Measurements from ENCODE around the gene S100A10.

Gene S100A10

GRCh38 chr1:151985768-151986167 is 7.9 kb downstream of the S100A10 start:
- no peak for DNase-seq

DNA sequence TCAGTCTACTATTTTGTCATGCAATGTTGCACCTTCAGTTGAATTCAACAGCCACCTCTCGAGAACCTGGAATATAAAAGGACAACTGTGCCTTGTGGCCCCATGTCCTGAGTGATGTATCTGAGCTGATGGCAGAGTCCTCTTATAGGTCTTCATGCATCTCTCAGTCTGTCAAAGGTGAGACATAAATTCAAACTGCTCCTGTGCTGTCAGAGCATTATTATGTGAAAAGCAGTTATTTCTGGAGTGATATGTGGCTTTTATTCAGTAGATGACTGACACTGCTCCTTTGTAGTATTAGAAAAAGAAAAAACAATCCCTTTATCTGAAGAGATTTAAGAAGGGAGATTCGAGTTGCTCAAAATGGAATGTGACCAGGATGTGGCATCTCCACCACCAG is 8.4 kb downstream of the S100A10 start:
- no peak for DNase-seq

GRCh38 chr1:151984313-151984956 is 9.2 kb downstream of the S100A10 start:
- DNase-seq = no peak

GRCh38 chr1:151982300-151983005 is 11.2 kb downstream of the S100A10 start:
- DNase-seq = no peak

- no peak for DNase-seq
Measured at GRCh38 chr1:151981178-151981525, 12.5 kb downstream of the S100A10 start.

- no peak for DNase-seq
Measured at GRCh38 chr1:151980287-151981177, 13.1 kb downstream of the S100A10 start.

DNA sequence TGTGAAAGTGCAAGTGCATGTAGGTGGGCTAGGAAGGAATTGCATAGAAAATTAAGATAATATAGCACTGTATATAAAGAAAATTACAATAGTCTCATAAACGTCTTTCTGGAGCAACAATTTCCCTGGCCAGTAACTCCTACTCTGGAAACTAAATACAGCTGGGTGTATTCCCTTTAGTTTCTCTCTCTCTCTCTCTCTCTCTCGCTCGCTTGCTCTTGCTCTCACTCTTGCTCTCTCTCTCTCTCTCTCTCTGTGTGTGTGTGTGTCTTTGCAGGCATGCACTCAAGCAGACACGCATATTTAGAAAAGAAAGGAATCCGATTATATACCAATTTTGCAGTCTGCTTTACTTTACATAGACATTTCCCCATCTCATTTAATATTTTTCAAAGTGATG is 14.7 kb downstream of the S100A10 start:
- no peak for DNase-seq

GRCh38 chr1:151977662-151978230 is 15.9 kb downstream of the S100A10 start:
- DNase-seq = no peak

DNA sequence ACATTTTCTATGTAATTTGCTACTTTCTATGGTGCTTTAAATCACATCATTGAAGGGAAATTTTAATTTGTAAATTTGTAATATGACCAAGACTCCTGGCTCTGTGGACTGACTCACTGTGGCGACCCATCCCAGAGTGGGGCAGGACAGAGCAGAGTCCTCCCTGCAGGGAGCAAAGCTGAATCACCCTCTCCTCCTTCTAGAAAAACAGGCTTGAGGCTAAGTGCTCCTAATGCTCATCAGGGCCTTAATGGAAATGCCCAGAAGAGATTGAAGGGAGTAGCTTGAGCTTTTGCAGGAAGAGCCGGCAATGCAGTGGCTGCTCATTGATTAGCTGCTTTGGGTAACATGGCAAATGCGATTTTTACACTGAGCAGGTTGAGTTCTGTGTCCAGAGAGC is 16.8 kb downstream of the S100A10 start:
- no peak for DNase-seq

DNA sequence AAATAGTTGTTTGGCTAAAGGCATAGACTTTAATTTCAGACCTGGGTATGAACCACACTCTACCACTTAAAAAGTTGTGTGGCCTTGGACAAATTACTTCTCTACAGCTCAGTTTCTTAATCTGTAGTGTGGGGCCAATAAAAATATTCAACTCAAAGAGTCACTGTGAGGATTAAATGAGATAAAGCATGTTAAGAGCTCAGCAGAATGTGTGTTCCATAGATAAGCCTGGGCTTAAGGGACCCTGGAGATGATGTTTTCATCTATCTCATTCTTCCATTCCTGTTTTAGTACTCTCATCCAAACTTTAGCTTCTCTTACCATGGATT is 17.7 kb downstream of the S100A10 start:
- no peak for DNase-seq

- DNase-seq = no peak
Measured at GRCh38 chr1:151975311-151976014, 18.2 kb downstream of the S100A10 start.

DNA sequence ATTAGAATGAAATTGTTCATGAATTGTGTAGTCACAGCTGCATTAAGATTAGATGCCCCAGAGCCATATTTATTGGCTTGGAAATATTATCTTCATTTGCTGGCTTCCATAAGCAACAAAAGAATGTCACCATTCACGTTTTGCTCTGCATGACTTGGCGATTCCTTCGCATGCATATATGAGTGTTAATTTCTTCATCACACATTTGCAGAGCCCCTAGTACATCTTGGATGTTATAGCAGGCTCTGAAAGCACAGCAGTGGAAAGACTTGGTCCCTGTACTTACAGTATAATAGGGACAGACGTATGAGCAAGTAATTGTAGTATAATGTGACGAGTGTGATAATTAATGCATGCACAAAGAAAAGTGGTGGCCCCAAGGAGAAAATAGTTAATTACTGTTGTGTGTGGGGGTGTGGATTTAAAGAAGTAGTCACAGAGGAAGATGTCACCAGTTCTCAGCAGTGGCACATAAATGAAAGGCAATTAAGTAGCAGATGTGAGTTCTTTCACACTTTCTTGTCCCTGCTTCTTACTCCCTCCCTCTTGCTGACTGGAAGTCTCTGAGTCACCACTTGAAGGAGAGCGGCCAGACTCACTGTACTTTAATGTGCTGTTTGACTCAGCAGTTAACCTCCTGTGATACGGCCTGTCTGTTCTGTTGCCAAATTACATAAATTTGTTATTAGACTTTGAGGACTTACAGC is 21.0 kb downstream of the S100A10 start:
- DNase-seq = no peak

DNA sequence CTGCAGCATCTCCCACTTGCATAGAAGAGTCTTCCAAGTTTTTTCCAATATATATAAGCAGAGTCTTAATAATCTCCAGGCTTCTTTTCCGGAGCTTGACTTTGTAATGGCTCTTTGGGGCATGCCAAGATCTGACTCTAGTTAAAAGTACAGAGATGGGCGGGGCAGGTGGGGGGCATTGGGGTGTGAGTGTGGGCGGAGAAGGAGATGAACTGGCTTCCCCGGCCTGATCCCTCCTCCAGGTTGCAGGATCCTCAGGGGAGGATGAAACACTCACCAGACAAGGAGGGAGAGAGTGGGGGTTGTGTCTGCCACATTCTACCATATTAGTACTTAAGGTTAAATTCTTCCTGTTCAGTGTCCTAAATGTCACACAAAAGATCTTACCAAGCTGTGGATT is 23.0 kb downstream of the S100A10 start:
- no peak for DNase-seq

GRCh38 chr1:151970128-151970527 is 23.5 kb downstream of the S100A10 start:
- no peak for DNase-seq

DNA sequence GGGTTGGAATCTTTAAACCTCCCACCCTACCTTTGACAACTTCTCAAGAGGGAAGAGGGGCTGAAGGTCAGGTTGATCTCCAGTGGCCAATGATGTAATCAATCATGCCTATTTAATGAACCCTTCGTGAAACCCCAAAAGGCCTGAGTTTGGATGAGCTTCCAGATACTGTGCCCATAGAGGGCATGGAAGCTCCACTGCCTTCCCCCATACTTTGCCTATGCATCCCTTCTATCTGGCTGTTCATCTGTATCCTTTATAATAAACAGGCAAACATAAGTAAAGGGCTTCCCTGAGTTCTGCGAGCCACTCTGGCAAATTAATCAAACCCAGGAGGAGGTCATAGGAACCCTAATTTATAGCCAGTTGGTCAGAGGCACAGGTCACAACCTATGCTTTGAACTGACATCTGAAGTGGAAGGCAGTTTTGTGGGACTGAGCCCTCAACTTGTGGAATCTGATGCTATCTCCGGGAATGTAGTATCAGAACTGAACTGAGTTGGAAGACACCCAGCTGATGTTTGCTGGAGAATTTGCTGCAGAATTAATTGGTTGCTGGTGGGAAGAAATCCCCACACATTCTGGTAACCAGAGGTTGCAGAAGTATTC is 24.8 kb downstream of the S100A10 start:
- DNase-seq = no peak

GRCh38 chr1:151968058-151968457 is 25.6 kb downstream of the S100A10 start:
- peak; percentile 31 for DNase-seq

DNA sequence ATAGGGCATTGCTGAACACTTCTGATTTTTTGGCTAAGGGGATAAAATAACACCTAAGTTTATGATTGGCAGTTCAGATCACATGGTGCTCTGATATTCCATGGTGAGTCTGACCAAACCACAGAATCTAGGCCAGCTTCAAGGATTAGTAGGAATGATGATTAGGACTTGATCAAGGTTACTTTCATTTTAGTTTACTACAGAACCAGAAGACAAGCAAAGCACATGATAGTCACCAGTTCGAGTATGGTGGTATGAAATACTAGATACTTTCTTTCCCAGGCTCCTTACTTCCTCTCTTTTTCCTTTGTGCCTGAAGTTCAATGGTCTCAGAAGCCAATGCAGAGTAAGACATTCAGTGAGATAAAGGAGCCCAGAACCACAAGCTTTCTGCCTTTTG is 26.6 kb downstream of the S100A10 start:
- DNase-seq = no peak

- no peak for DNase-seq
Measured at GRCh38 chr1:151966061-151966460, 27.6 kb downstream of the S100A10 start.

GRCh38 chr1:151964510-151964909 is 29.1 kb downstream of the S100A10 start:
- no peak for DNase-seq

DNA sequence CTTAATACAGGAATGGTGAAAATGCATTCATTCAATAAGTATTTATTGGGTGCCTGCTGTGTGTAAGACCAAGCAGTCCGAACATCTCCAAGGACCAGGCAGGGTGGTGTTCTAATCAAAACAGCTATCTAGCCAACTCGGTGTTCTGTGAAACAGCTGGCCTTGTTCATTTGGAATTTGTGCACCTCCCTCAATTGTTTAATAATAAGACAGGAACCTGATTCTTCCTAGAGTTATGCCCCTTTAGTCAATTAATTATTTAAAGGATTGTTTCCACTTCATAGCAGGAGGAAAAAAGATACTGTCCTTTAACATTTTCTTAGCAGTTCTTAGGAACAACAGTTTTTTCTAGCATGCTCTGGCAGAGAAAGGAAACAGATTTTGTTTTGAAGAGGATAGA is 30.4 kb downstream of the S100A10 start:
- DNase-seq = no peak

GRCh38 chr1:151961833-151962232 is 31.8 kb downstream of the S100A10 start:
- DNase-seq = no peak

Data from NCI-H510A treated with DMSO at 0.1 percent for 48 hours (cell line).